ENCODE measurements around the gene HSPG2. TPM values are rescaled to one million over a fixed set of nuclear protein-coding genes. Genes with fewer than 3 reads are reported as not detected.

The HSPG2 gene
- total and polyA plus RNA-seq, 9 of the 15 experiments (the other 6 are each of a cell fraction or from before 2014, with no cell fraction given) = 0.14 to 160 (median 15.7) TPM

DNA sequence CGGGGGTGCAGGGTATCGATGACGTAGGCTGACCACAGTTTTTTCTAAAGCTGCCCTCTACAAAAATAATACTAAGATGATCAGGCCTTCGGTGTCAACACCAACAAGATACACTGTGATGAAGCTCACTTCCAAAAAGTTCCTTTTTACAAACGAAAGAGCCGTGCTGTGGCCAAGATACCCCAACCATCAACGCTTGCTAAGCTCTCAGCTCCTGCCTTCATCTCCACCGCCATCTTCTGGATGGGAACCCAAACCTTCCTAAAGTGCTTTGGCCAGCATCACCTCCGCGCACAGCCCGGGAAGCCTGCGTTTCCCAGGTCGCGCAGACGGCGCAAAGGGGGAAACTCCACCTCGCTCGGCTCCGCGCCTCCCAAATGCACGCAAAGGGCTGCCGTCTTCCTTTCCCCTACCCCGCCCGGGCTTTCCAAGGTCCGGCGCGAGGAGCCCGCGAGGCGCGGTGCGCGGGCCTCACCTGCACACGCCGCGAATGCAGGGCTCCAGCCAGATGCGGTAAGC lies 154.7 kb downstream of the HSPG2 start (continued):
- TF ChIP-seq, protein P1, sequence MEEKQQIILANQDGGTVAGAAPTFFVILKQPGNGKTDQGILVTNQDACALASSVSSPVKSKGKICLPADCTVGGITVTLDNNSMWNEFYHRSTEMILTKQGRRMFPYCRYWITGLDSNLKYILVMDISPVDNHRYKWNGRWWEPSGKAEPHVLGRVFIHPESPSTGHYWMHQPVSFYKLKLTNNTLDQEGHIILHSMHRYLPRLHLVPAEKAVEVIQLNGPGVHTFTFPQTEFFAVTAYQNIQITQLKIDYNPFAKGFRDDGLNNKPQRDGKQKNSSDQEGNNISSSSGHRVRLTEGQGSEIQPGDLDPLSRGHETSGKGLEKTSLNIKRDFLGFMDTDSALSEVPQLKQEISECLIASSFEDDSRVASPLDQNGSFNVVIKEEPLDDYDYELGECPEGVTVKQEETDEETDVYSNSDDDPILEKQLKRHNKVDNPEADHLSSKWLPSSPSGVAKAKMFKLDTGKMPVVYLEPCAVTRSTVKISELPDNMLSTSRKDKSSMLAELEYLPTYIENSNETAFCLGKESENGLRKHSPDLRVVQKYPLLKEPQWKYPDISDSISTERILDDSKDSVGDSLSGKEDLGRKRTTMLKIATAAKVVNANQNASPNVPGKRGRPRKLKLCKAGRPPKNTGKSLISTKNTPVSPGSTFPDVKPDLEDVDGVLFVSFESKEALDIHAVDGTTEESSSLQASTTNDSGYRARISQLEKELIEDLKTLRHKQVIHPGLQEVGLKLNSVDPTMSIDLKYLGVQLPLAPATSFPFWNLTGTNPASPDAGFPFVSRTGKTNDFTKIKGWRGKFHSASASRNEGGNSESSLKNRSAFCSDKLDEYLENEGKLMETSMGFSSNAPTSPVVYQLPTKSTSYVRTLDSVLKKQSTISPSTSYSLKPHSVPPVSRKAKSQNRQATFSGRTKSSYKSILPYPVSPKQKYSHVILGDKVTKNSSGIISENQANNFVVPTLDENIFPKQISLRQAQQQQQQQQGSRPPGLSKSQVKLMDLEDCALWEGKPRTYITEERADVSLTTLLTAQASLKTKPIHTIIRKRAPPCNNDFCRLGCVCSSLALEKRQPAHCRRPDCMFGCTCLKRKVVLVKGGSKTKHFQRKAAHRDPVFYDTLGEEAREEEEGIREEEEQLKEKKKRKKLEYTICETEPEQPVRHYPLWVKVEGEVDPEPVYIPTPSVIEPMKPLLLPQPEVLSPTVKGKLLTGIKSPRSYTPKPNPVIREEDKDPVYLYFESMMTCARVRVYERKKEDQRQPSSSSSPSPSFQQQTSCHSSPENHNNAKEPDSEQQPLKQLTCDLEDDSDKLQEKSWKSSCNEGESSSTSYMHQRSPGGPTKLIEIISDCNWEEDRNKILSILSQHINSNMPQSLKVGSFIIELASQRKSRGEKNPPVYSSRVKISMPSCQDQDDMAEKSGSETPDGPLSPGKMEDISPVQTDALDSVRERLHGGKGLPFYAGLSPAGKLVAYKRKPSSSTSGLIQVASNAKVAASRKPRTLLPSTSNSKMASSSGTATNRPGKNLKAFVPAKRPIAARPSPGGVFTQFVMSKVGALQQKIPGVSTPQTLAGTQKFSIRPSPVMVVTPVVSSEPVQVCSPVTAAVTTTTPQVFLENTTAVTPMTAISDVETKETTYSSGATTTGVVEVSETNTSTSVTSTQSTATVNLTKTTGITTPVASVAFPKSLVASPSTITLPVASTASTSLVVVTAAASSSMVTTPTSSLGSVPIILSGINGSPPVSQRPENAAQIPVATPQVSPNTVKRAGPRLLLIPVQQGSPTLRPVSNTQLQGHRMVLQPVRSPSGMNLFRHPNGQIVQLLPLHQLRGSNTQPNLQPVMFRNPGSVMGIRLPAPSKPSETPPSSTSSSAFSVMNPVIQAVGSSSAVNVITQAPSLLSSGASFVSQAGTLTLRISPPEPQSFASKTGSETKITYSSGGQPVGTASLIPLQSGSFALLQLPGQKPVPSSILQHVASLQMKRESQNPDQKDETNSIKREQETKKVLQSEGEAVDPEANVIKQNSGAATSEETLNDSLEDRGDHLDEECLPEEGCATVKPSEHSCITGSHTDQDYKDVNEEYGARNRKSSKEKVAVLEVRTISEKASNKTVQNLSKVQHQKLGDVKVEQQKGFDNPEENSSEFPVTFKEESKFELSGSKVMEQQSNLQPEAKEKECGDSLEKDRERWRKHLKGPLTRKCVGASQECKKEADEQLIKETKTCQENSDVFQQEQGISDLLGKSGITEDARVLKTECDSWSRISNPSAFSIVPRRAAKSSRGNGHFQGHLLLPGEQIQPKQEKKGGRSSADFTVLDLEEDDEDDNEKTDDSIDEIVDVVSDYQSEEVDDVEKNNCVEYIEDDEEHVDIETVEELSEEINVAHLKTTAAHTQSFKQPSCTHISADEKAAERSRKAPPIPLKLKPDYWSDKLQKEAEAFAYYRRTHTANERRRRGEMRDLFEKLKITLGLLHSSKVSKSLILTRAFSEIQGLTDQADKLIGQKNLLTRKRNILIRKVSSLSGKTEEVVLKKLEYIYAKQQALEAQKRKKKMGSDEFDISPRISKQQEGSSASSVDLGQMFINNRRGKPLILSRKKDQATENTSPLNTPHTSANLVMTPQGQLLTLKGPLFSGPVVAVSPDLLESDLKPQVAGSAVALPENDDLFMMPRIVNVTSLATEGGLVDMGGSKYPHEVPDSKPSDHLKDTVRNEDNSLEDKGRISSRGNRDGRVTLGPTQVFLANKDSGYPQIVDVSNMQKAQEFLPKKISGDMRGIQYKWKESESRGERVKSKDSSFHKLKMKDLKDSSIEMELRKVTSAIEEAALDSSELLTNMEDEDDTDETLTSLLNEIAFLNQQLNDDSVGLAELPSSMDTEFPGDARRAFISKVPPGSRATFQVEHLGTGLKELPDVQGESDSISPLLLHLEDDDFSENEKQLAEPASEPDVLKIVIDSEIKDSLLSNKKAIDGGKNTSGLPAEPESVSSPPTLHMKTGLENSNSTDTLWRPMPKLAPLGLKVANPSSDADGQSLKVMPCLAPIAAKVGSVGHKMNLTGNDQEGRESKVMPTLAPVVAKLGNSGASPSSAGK (IDR thresholded peaks at IDR 0.05) = no peak
- no peak for TF ChIP-seq POLR2G (IDR thresholded peaks at IDR 0.05; ENCODE audit: low read depth, low read length)
- TF ChIP-seq ZNF780A (CRISPR knock-in tag; IDR thresholded peaks at IDR 0.05) = no peak
- TF ChIP-seq, protein P2, sequence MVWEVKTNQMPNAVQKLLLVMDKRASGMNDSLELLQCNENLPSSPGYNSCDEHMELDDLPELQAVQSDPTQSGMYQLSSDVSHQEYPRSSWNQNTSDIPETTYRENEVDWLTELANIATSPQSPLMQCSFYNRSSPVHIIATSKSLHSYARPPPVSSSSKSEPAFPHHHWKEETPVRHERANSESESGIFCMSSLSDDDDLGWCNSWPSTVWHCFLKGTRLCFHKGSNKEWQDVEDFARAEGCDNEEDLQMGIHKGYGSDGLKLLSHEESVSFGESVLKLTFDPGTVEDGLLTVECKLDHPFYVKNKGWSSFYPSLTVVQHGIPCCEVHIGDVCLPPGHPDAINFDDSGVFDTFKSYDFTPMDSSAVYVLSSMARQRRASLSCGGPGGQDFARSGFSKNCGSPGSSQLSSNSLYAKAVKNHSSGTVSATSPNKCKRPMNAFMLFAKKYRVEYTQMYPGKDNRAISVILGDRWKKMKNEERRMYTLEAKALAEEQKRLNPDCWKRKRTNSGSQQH (CRISPR knock-in tag; IDR thresholded peaks at IDR 0.05) = no peak
- TF ChIP-seq, protein P3, sequence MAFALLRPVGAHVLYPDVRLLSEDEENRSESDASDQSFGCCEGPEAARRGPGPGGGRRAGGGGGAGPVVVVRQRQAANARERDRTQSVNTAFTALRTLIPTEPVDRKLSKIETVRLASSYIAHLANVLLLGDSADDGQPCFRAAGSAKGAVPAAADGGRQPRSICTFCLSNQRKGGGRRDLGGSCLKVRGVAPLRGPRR (CRISPR knock-in tag; IDR thresholded peaks at IDR 0.05) = no peak
- TF ChIP-seq, protein P4, sequence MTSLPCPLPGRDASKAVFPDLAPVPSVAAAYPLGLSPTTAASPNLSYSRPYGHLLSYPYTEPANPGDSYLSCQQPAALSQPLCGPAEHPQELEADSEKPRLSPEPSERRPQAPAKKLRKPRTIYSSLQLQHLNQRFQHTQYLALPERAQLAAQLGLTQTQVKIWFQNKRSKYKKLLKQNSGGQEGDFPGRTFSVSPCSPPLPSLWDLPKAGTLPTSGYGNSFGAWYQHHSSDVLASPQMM (CRISPR knock-in tag; IDR thresholded peaks at IDR 0.05) = no peak
- TF ChIP-seq, protein P5, sequence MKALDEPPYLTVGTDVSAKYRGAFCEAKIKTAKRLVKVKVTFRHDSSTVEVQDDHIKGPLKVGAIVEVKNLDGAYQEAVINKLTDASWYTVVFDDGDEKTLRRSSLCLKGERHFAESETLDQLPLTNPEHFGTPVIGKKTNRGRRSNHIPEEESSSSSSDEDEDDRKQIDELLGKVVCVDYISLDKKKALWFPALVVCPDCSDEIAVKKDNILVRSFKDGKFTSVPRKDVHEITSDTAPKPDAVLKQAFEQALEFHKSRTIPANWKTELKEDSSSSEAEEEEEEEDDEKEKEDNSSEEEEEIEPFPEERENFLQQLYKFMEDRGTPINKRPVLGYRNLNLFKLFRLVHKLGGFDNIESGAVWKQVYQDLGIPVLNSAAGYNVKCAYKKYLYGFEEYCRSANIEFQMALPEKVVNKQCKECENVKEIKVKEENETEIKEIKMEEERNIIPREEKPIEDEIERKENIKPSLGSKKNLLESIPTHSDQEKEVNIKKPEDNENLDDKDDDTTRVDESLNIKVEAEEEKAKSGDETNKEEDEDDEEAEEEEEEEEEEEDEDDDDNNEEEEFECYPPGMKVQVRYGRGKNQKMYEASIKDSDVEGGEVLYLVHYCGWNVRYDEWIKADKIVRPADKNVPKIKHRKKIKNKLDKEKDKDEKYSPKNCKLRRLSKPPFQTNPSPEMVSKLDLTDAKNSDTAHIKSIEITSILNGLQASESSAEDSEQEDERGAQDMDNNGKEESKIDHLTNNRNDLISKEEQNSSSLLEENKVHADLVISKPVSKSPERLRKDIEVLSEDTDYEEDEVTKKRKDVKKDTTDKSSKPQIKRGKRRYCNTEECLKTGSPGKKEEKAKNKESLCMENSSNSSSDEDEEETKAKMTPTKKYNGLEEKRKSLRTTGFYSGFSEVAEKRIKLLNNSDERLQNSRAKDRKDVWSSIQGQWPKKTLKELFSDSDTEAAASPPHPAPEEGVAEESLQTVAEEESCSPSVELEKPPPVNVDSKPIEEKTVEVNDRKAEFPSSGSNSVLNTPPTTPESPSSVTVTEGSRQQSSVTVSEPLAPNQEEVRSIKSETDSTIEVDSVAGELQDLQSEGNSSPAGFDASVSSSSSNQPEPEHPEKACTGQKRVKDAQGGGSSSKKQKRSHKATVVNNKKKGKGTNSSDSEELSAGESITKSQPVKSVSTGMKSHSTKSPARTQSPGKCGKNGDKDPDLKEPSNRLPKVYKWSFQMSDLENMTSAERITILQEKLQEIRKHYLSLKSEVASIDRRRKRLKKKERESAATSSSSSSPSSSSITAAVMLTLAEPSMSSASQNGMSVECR (CRISPR knock-in tag; IDR thresholded peaks at IDR 0.05) = no peak
- TF ChIP-seq HEY1 (CRISPR knock-in tag; IDR thresholded peaks at IDR 0.05; ENCODE audit: borderline replicate concordance) = no peak
